GM23338 (cell line): Measurements from ENCODE around the gene TAF1B.

Experiments used
- CREB1 ChIP-seq: fragments of 250-450 bp; sonication (Bioruptor Pico); IDR thresholded peaks from 2 replicates; pipeline ENCODE4 v1.5.0; 2020; ENCODE audit warnings: low read depth, mild to moderate bottlenecking, moderate library complexity
- EZH2 ChIP-seq: fragments of 200-600 bp; sonication (generic); IDR thresholded peaks from one replicate; pipeline ENCODE4 v1.8.0; 2017; ENCODE audit warnings: antibody characterized with exemption, mild to moderate bottlenecking, low read depth; ENCODE audit not compliant: unreplicated experiment
- EZH2phosphoT487 ChIP-seq: fragments of 200-600 bp; sonication (generic); IDR thresholded peaks from one replicate; pipeline ENCODE4 v1.8.1; 2018; ENCODE audit warnings: antibody characterized with exemption; ENCODE audit not compliant: unreplicated experiment
- JUNB ChIP-seq: IDR thresholded peaks from one replicate; pipeline ENCODE4 v1.6.1; 2016; ENCODE audit warnings: antibody characterized with exemption; ENCODE audit not compliant: unreplicated experiment
- NANOG ChIP-seq: IDR thresholded peaks from 2 replicates; pipeline ENCODE4 v1.6.1; 2016; ENCODE audit warnings: antibody characterized with exemption, borderline replicate concordance
- POLR2AphosphoS5 ChIP-seq: IDR thresholded peaks from 2 replicates; pipeline ENCODE4 v1.6.1; 2016; ENCODE audit warnings: antibody characterized with exemption, low read depth
- STAT1 ChIP-seq: IDR thresholded peaks from one replicate; pipeline ENCODE4 v1.6.1; 2016; ENCODE audit warnings: antibody characterized with exemption; ENCODE audit not compliant: unreplicated experiment
- ZNF114 ChIP-seq: fragments of 250-450 bp; sonication (Bioruptor Pico); IDR thresholded peaks from 2 replicates; pipeline ENCODE4 v1.5.0; 2020; ENCODE audit warnings: mild to moderate bottlenecking, moderate library complexity
- ZNF331 ChIP-seq: fragments of 250-450 bp; sonication (Bioruptor Pico); IDR thresholded peaks from 2 replicates; pipeline ENCODE4 v1.5.0; 2020; ENCODE audit warnings: low read depth, mild to moderate bottlenecking, moderate library complexity
- TF ChIP-seq, protein P1 (sequence below), 2 experiments: fragments of 200-600 bp in 1 of 2; sonication (generic) in 1 of 2; conservative IDR thresholded peaks; 2 replicates each; pipeline versions ENCODE4 v1.5.1 to v1.6.1; 2016 to 2017; ENCODE audit warnings: antibody characterized with exemption in 2 of 2, low read depth in 2 of 2, mild to moderate bottlenecking in 2 of 2, moderate library complexity in 1 of 2
- TF ChIP-seq, protein P2 (sequence below): IDR thresholded peaks from one replicate; pipeline ENCODE4 v1.6.1; 2018; ENCODE audit warnings: antibody characterized with exemption; ENCODE audit not compliant: unreplicated experiment
- TF ChIP-seq, protein P3 (sequence below): IDR thresholded peaks from 2 replicates; pipeline ENCODE4 v1.6.1; 2016; ENCODE audit warnings: antibody characterized with exemption

DNA sequence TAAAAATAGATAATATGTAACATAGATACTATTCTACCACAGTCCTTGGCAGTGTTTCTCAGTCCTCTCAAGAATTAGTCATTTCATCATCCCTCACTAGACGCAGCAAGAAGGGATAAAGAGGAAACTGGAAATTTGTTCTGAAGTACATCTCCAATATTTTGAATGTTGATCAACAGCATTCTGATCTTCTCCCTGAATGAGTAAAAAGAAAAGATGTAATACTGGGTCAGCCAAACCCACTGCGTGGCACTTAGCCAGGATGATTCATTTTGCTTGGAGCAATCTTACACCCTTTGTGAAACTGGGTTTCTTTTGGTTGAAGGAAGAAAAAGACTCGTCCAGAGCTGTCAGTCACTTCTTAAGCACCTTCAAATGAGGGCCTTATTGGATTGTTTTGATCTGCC lies 54.1 kb downstream of the TAF1B start:
- TF ChIP-seq EZH2 (no peak), EZH2phosphoT487 (no peak), POLR2AphosphoS5 (no peak), CREB1 (CRISPR knock-in tag) (no peak), JUNB (no peak), STAT1 (no peak), NANOG (no peak), ZNF114 (CRISPR knock-in tag) (no peak), ZNF331 (CRISPR knock-in tag) (no peak)
- TF ChIP-seq, protein P1, sequence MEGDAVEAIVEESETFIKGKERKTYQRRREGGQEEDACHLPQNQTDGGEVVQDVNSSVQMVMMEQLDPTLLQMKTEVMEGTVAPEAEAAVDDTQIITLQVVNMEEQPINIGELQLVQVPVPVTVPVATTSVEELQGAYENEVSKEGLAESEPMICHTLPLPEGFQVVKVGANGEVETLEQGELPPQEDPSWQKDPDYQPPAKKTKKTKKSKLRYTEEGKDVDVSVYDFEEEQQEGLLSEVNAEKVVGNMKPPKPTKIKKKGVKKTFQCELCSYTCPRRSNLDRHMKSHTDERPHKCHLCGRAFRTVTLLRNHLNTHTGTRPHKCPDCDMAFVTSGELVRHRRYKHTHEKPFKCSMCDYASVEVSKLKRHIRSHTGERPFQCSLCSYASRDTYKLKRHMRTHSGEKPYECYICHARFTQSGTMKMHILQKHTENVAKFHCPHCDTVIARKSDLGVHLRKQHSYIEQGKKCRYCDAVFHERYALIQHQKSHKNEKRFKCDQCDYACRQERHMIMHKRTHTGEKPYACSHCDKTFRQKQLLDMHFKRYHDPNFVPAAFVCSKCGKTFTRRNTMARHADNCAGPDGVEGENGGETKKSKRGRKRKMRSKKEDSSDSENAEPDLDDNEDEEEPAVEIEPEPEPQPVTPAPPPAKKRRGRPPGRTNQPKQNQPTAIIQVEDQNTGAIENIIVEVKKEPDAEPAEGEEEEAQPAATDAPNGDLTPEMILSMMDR (conservative IDR thresholded peaks at IDR 0.05; ENCODE audit: low read depth in 2 of 2) = no peak
- TF ChIP-seq, protein P2, sequence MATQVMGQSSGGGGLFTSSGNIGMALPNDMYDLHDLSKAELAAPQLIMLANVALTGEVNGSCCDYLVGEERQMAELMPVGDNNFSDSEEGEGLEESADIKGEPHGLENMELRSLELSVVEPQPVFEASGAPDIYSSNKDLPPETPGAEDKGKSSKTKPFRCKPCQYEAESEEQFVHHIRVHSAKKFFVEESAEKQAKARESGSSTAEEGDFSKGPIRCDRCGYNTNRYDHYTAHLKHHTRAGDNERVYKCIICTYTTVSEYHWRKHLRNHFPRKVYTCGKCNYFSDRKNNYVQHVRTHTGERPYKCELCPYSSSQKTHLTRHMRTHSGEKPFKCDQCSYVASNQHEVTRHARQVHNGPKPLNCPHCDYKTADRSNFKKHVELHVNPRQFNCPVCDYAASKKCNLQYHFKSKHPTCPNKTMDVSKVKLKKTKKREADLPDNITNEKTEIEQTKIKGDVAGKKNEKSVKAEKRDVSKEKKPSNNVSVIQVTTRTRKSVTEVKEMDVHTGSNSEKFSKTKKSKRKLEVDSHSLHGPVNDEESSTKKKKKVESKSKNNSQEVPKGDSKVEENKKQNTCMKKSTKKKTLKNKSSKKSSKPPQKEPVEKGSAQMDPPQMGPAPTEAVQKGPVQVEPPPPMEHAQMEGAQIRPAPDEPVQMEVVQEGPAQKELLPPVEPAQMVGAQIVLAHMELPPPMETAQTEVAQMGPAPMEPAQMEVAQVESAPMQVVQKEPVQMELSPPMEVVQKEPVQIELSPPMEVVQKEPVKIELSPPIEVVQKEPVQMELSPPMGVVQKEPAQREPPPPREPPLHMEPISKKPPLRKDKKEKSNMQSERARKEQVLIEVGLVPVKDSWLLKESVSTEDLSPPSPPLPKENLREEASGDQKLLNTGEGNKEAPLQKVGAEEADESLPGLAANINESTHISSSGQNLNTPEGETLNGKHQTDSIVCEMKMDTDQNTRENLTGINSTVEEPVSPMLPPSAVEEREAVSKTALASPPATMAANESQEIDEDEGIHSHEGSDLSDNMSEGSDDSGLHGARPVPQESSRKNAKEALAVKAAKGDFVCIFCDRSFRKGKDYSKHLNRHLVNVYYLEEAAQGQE = no peak
- TF ChIP-seq, protein P3, sequence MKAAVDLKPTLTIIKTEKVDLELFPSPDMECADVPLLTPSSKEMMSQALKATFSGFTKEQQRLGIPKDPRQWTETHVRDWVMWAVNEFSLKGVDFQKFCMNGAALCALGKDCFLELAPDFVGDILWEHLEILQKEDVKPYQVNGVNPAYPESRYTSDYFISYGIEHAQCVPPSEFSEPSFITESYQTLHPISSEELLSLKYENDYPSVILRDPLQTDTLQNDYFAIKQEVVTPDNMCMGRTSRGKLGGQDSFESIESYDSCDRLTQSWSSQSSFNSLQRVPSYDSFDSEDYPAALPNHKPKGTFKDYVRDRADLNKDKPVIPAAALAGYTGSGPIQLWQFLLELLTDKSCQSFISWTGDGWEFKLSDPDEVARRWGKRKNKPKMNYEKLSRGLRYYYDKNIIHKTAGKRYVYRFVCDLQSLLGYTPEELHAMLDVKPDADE = no peak
